HG02623 (cell line): Measurements from ENCODE around the gene ULK3.

ENCODE experiments used
- ATAC-seq: cut with Tn5 transposase; IDR thresholded peaks from one replicate; pipeline ENCODE4 v1.9.1; 2021; ENCODE audit warnings: moderate library complexity; ENCODE audit not compliant: unreplicated experiment

The ULK3 gene

GRCh38 chr15:74868059-74868458 is 25.1 kb upstream of the ULK3 start:
- no peak for ATAC-seq

- no peak for ATAC-seq
These were observed 24.6 kb upstream of the ULK3 start for GRCh38 chr15:74867466-74868038.

- ATAC-seq, result no peak
These were observed 23.1 kb upstream of the ULK3 start for GRCh38 chr15:74866090-74866489.

GRCh38 chr15:74865316-74865715 is 22.4 kb upstream of the ULK3 start:
- no peak for ATAC-seq

- ATAC-seq, result no peak
These were observed 21.3 kb upstream of the ULK3 start for GRCh38 chr15:74864296-74864695.

GRCh38 chr15:74863239-74864056 is 20.5 kb upstream of the ULK3 start:
- ATAC-seq, result no peak

GRCh38 chr15:74858369-74858740 is 15.4 kb upstream of the ULK3 start:
- ATAC-seq, result no peak

GRCh38 chr15:74857671-74858368 is 14.9 kb upstream of the ULK3 start:
- no peak for ATAC-seq

GRCh38 chr15:74857082-74857655 is 14.2 kb upstream of the ULK3 start:
- no peak for ATAC-seq

GRCh38 chr15:74856537-74856936 is 13.6 kb upstream of the ULK3 start:
- ATAC-seq, result no peak

GRCh38 chr15:74855857-74856256 is 12.9 kb upstream of the ULK3 start:
- ATAC-seq, result no peak

GRCh38 chr15:74854453-74855022 is 11.6 kb upstream of the ULK3 start:
- no peak for ATAC-seq

GRCh38 chr15:74851960-74852359 is 9.0 kb upstream of the ULK3 start:
- ATAC-seq, result no peak

- no peak for ATAC-seq
These were observed 7.4 kb upstream of the ULK3 start for GRCh38 chr15:74850393-74850792.

- no peak for ATAC-seq
These were observed 4.5 kb upstream of the ULK3 start for GRCh38 chr15:74847432-74847831.

- ATAC-seq, result no peak
These were observed 2.6 kb upstream of the ULK3 start for GRCh38 chr15:74845581-74845980.

- ATAC-seq, result no peak
These were observed 2.2 kb upstream of the ULK3 start for GRCh38 chr15:74845208-74845568.

GRCh38 chr15:74844319-74845207 is 1.6 kb upstream of the ULK3 start:
- no peak for ATAC-seq

- no peak for ATAC-seq
These were observed 939 bp upstream of the ULK3 start for GRCh38 chr15:74843891-74844299.

GRCh38 chr15:74843445-74843828 is 481 bp upstream of the ULK3 start:
- no peak for ATAC-seq
